Adipocyte (in vitro differentiated cells): ENCODE results near the gene DPYSL4.

ENCODE experiments used
- DNase-seq: peaks from one replicate; pipeline ENCODE4 v3.0.0-alpha.2; 2015; ENCODE audit warnings: low read depth
- H3K27me3 ChIP-seq: replicated peaks from 2 replicates; pipeline ENCODE4 v1.7.0; 2013; ENCODE audit warnings: mild to moderate bottlenecking, low read length, moderate library complexity; ENCODE audit not compliant: control insufficient read depth, insufficient read depth
- H3K36me3 ChIP-seq: 2 replicates; pipeline ENCODE4 v1.7.0; 2013; ENCODE audit warnings: low read length, mild to moderate bottlenecking, moderate library complexity; ENCODE audit not compliant: control insufficient read depth, insufficient read depth, severe bottlenecking
- H3K4me1 ChIP-seq: 2 replicates; pipeline ENCODE4 v1.7.0; 2013; ENCODE audit warnings: mild to moderate bottlenecking, low read length, moderate library complexity; ENCODE audit not compliant: control insufficient read depth, insufficient read depth
- H3K4me3 ChIP-seq: 2 replicates; pipeline ENCODE4 v1.7.0; 2013; ENCODE audit warnings: mild to moderate bottlenecking, low read length, moderate library complexity
- H3K9ac ChIP-seq: 2 replicates; pipeline ENCODE4 v1.7.0; 2013; ENCODE audit warnings: mild to moderate bottlenecking, low read length, moderate library complexity
- H3K9me3 ChIP-seq: 2 replicates; pipeline ENCODE4 v1.7.0; 2013; ENCODE audit warnings: mild to moderate bottlenecking, low read length, moderate library complexity; ENCODE audit not compliant: control insufficient read depth

The DPYSL4 gene

DNA sequence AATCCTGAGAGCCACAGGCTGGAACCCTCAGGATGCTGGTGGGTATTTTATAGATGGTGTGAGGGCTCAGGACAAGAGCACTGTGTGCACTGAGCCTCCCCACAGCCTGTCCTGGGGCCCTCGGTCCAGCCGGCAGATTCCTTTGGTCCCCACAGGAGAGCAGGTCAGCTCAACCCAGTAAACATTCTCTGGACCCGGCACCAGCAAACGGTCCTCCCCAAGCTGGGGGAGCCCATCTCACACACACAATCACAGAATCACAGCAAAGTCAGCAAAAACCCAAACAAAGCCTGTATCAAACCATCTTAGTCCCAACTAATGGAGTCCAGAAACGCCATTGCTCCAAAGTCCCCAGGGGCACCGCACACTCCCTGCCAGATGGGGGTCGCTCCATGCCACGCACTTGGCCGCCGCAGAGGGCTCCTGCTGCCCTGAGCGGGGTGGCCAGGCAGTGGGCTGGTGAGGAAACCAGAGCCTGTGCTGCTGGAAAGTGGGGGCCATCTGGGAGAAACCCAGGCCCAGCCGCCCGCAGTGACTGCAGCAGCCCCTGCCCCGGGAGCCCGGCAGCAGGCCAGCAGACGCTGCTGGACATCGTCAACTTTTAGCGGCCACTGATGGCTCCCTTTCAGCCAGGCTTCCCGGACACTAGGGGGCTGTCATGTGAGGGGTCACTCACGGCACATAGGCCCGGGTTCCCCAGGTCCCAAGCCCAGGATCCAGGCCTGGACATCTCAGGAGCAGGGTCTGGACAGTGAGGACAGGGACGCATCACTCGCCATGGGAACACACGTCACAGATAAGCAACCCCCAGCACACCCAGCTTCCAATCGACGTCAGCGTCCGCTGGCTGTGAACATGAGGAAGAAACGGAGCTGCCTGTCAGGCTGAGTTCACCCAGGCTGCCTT is 52.6 kb downstream of the DPYSL4 start:
- DNase-seq, result no peak
- no peaks in the 10 kb centered on the region for H3K27me3 ChIP-seq

GRCh38 chr10:132240156-132240555 is 53.4 kb downstream of the DPYSL4 start:
- Histone ChIP-seq H3K9me3 (no peaks in the 10 kb centered on the region), H3K36me3 (no peaks in the 10 kb centered on the region)

More for the DNA sequence above, 52.6 kb downstream of the DPYSL4 start:
- Histone ChIP-seq H3K4me1 (no peaks in the 10 kb centered on the region), H3K4me3 (no peak overlapping the region), H3K36me3 (no peaks in the 10 kb centered on the region), H3K9me3 (no peaks in the 10 kb centered on the region), H3K9ac (no peak overlapping the region)

DNA sequence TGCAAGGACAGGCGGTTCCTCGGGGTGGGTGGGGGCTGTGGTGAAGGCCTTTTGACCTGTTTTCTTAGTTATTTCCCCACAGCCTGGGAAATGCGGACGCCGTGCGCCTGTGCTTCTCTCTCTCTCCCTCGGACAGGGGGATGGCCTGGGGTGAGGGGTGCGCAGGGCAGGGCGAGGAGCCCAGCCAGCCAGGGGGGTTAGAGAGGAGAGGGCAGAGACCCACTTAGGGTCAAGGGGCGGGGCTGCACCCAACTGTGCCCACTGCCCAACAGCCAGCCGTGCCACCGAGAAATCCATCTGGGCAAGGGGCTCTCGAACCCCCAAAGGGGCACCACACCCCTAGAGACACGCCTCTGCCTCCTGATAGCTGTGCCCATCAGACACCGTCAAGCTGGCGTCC is 53.8 kb downstream of the DPYSL4 start:
- H3K9ac ChIP-seq, result no peak overlapping the region
- H3K27me3 ChIP-seq, result no peaks in the 10 kb centered on the region
- DNase-seq, result no peak
- H3K36me3 ChIP-seq, result no peaks in the 10 kb centered on the region
- H3K4me1 ChIP-seq, result no peaks in the 10 kb centered on the region
- H3K4me3 ChIP-seq, result no peak overlapping the region
- no peaks in the 10 kb centered on the region for H3K9me3 ChIP-seq

More at GRCh38 chr10:132240156-132240555, 53.4 kb downstream of the DPYSL4 start:
- no peak for DNase-seq
- H3K4me1 ChIP-seq, result no peaks in the 10 kb centered on the region
- no peak overlapping the region for H3K4me3 ChIP-seq
- H3K9ac ChIP-seq, result no peak overlapping the region
- H3K27me3 ChIP-seq, result no peaks in the 10 kb centered on the region

DNA sequence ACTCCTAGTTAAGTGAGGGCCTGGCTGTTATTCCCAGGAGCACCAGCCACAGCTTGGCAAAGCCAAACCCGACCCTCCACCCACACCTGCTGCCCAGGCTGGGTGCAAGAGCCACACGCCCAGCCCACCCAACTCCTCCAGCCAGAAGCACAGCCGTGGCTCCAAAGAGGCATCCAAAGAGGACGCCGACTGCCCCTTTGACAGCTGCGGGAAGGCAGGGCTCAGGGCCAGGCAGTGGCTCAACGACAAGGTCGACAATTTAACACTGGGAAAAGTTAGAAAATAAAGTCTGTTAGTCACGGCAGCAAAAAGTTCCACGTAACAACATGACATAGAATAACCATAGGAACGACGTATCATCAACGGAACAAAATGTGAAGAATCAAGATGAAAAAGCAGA is 54.3 kb downstream of the DPYSL4 start:
- Histone ChIP-seq H3K4me3 (no peak overlapping the region), H3K9ac (no peak overlapping the region), H3K27me3 (no peaks in the 10 kb centered on the region), H3K4me1 (no peaks in the 10 kb centered on the region), H3K36me3 (no peaks in the 10 kb centered on the region), H3K9me3 (no peaks in the 10 kb centered on the region)
- no peak for DNase-seq

DNA sequence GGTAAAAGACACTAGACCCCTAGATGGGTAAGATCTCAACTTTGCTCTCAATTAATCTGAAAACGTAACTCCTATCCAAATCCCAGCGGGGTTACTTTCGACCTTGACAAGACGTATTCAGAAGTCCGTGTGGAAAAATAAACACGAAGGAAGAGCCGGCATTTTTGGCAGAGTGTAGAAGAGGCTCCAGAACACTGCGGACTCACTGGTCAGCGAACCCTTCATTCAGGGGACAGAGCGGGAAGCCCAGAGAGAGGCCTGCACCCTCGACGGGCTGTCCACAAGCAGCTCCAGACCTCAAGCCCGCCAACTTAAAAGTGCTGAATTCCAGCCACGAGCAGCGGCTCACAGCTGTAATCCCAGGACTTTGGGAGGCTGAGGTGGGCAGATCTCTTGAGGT is 54.7 kb downstream of the DPYSL4 start:
- no peak overlapping the region for H3K4me3 ChIP-seq
- no peaks in the 10 kb centered on the region for H3K4me1 ChIP-seq
- no peaks in the 10 kb centered on the region for H3K36me3 ChIP-seq
- H3K9me3 ChIP-seq, result no peaks in the 10 kb centered on the region
- no peak for DNase-seq
- no peak overlapping the region for H3K9ac ChIP-seq
- H3K27me3 ChIP-seq, result no peaks in the 10 kb centered on the region

GRCh38 chr10:132242103-132242840 is 55.5 kb downstream of the DPYSL4 start:
- H3K9me3 ChIP-seq, result no peaks in the 10 kb centered on the region
- H3K36me3 ChIP-seq, result no peaks in the 10 kb centered on the region
- H3K9ac ChIP-seq, result no peak overlapping the region
- H3K4me1 ChIP-seq, result no peaks in the 10 kb centered on the region
- no peaks in the 10 kb centered on the region for H3K27me3 ChIP-seq
- H3K4me3 ChIP-seq, result no peak overlapping the region
- DNase-seq, result no peak

GRCh38 chr10:132243141-132243540 is 56.4 kb downstream of the DPYSL4 start:
- Histone ChIP-seq H3K4me3 (no peak overlapping the region), H3K27me3 (no peaks in the 10 kb centered on the region), H3K9ac (no peak overlapping the region), H3K4me1 (no peaks in the 10 kb centered on the region), H3K9me3 (no peaks in the 10 kb centered on the region), H3K36me3 (no peaks in the 10 kb centered on the region)
- DNase-seq, result no peak

DNA sequence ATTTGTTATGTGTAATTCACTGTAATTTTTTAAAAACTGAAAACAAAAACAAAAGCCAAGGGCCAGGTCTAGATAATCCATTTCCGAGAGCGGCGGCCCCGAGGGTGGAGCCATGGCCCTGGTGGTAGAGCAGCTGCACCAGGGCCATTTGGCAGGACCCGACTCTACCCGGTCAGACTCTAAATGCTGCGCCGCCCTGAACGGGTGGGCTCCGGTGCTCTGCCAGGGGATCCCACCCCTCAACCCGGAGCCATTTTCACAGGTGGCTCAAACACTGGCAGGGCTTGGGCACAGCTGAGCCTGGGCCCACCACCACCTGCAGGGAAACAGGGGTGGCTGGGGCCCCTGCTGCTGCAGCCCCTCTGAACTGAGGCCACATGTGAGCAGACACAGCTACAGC is 56.9 kb downstream of the DPYSL4 start:
- peaks cover 2% of the 10 kb centered on the region for H3K4me1 ChIP-seq
- no peak overlapping the region for H3K9ac ChIP-seq
- no peak overlapping the region for H3K4me3 ChIP-seq
- DNase-seq, result no peak
- no peaks in the 10 kb centered on the region for H3K36me3 ChIP-seq
- no peaks in the 10 kb centered on the region for H3K9me3 ChIP-seq
- H3K27me3 ChIP-seq, result no peaks in the 10 kb centered on the region

- no peaks in the 10 kb centered on the region for H3K9me3 ChIP-seq
- no peak overlapping the region for H3K4me3 ChIP-seq
- H3K9ac ChIP-seq, result no peak overlapping the region
- H3K27me3 ChIP-seq, result no peaks in the 10 kb centered on the region
- no peak for DNase-seq
- H3K4me1 ChIP-seq, result peaks cover 4% of the 10 kb centered on the region
- no peaks in the 10 kb centered on the region for H3K36me3 ChIP-seq
Observed at GRCh38 chr10:132245056-132245455, 58.3 kb downstream of the DPYSL4 start.

GRCh38 chr10:132246296-132246695 is 59.5 kb downstream of the DPYSL4 start:
- no peak overlapping the region for H3K4me3 ChIP-seq
- no peaks in the 10 kb centered on the region for H3K36me3 ChIP-seq
- no peak for DNase-seq
- no peak overlapping the region for H3K9ac ChIP-seq
- peaks cover 4% of the 10 kb centered on the region for H3K4me1 ChIP-seq
- H3K27me3 ChIP-seq, result no peaks in the 10 kb centered on the region
- no peaks in the 10 kb centered on the region for H3K9me3 ChIP-seq

DNA sequence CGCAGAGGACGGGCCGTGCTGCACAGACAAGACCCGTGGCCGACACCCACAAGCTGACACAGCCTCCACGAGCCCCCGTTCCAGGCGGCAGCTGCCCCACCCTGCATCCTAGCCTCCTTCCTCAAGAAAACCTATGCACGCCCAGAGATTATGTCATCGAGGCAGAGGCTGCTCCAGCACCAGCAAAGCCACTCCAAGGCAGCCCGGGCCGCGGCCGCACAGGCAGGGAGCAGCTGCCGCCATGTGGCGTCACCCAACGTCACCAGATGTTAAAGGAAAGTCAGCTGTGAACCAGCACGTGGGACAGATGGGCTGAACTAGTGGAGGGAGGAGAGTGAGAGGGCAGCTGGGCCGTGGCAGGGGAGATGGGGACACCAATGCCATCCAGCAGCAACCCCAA is 61.2 kb downstream of the DPYSL4 start:
- no peaks in the 10 kb centered on the region for H3K36me3 ChIP-seq
- no peak overlapping the region for H3K4me3 ChIP-seq
- no peak overlapping the region for H3K9ac ChIP-seq
- H3K4me1 ChIP-seq, result peaks cover 4% of the 10 kb centered on the region
- H3K9me3 ChIP-seq, result no peaks in the 10 kb centered on the region
- no peak for DNase-seq
- no peaks in the 10 kb centered on the region for H3K27me3 ChIP-seq
